AG10803 (cell line): Measurements from ENCODE around the gene GDAP2.
"Not testable (repeated sequence)": the region's sequence is repeated elsewhere in the genome, so short reads cannot be mapped to it uniquely, and the experiment has no call there.

Experiments used
- DNase-seq: peaks from one replicate; pipeline ENCODE4 v3.0.0; 2010; ENCODE audit warnings: low read depth
- H3K4me3 ChIP-seq: 2 replicates; pipeline ENCODE4 v1.5.1; 2011; ENCODE audit warnings: mild to moderate bottlenecking, low read length, control low read depth
- TF ChIP-seq, protein P1 (sequence below): conservative IDR thresholded peaks from 2 replicates; pipeline ENCODE4 v1.5.1; 2011; ENCODE audit warnings: mild to moderate bottlenecking, low read length, control low read depth, inconsistent platforms

Gene GDAP2

DNA sequence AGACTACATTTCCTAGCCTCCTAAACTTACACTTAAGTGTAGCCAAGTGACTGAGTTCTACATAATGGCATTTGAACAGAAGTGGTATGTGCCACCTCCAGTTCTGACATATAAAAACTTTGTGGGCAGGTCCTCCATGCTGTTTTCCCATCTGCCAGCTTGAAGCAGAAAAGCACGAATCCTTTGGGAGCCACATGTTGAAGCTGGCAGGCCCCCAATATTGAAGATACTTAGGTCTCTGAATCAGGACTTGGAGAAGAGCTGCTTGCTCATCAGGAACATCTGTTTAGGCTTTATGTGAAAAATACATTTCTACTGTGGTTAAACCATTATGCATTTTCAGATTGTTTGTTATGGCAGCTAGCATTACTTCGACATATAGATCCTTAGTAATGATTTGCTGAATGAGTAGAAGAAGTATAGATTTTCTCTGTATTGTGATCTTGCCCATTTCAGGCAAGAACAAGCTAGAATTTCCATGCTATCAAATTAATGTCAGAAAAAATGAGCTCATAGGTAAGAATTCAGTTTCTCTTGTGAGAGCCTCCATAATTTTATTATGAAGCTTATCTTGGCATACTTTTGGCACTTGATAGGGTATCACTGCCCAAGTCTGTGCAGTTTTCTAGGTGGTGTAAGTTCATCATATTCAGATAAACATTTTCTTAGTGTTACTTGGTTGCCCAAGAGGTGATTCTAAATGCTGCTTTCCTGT, 68.4 kb downstream of the GDAP2 start:
- TF ChIP-seq, protein P1, sequence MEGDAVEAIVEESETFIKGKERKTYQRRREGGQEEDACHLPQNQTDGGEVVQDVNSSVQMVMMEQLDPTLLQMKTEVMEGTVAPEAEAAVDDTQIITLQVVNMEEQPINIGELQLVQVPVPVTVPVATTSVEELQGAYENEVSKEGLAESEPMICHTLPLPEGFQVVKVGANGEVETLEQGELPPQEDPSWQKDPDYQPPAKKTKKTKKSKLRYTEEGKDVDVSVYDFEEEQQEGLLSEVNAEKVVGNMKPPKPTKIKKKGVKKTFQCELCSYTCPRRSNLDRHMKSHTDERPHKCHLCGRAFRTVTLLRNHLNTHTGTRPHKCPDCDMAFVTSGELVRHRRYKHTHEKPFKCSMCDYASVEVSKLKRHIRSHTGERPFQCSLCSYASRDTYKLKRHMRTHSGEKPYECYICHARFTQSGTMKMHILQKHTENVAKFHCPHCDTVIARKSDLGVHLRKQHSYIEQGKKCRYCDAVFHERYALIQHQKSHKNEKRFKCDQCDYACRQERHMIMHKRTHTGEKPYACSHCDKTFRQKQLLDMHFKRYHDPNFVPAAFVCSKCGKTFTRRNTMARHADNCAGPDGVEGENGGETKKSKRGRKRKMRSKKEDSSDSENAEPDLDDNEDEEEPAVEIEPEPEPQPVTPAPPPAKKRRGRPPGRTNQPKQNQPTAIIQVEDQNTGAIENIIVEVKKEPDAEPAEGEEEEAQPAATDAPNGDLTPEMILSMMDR: no peak
- no peak overlapping the region for H3K4me3 ChIP-seq
- peak; percentile 94 for DNase-seq

DNA sequence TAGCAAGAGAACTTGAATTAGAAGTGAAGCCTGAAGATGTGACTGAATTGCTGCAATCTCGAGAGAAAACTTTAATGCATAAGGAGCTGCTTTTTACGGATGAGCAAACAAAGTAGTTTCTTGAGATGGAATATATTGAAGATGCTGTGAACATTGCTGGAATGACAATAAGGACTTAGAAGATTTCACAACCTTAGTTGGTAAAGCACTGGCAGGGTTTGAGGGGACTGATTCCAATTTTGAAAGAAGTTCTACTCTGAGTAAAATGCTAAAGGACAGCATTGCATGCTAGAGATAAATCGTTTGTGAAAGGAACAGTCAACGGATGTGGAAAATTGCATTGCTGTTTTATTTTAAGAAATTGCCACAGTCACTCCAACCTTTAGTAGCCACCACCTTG, 69.5 kb downstream of the GDAP2 start:
- peak; percentile 57 for DNase-seq
- TF ChIP-seq, protein P1: no peak
- no peak overlapping the region for H3K4me3 ChIP-seq

DNA sequence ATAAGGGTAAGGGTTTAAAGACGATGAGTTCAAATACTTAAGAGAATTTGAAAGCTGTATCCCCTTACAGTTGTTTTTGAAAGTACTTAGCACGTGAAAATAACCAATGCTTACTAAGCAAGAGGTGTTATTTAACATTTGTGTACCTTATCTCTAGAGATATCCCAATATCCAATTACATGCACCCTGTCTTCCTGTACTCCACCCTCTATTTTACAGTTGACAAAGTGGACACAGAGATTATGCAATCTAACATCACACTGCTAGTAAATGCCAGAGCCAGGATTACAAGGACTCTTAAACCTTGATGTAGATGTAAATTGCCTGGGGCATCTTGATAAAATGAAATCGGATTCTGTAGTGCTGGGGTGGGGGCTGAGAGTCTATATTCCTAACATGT, 72.0 kb downstream of the GDAP2 start:
- no peak overlapping the region for H3K4me3 ChIP-seq
- no peak for DNase-seq
- TF ChIP-seq, protein P1: no peak

DNA sequence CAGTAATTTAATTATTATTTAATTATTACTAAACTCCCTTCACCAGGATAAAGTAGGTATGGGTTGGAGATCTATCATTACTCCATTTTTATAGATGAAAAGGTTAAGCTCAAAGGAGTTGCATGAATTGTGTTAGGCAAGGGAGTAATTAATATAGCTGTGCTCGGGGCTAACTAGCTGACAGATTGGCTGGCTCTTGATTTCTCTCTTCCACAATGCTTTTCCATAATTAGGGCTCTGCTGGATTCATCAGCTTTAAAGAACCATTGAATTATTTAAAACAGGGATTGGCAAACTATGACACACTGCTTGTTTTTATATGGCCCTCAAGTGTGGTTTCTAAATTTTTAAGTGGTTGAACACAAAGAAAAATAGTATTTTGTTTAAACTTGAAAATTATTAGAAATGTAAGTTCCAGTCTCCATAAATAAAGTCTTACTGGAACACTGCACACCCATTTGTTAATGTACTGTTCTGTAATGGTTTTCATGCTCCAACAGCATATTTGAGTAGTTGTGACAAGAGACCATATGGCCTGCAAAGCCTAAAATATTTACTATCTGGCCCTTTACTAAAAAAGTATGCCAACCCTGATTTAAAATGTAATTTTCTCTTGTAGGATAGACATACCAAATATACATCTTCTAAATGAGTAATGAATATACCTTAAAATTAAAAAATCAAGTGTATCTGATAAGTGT, 76.4 kb downstream of the GDAP2 start:
- TF ChIP-seq, protein P1: no peak
- DNase-seq: no peak
- no peak overlapping the region for H3K4me3 ChIP-seq

DNA sequence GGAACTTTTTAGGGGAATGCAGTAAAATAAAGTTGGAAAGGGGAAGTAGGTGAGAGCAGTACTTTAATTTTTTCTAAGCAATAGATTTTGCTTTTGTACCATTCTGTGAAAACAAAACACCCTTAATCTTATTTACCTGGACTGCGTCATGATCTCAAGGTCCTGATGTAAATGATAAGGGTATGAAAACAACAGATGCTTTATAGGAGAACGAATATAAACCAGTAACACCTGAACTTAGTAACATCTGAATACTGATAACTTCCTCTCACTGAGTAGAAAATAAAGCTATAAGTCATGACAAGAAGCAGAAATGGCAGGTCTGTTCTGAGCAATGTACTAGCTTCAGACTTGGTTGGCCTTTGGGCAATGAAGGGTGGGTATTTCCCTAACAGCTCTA, 77.7 kb downstream of the GDAP2 start:
- no peak for DNase-seq
- TF ChIP-seq, protein P1: no peak
- no peak overlapping the region for H3K4me3 ChIP-seq

DNA sequence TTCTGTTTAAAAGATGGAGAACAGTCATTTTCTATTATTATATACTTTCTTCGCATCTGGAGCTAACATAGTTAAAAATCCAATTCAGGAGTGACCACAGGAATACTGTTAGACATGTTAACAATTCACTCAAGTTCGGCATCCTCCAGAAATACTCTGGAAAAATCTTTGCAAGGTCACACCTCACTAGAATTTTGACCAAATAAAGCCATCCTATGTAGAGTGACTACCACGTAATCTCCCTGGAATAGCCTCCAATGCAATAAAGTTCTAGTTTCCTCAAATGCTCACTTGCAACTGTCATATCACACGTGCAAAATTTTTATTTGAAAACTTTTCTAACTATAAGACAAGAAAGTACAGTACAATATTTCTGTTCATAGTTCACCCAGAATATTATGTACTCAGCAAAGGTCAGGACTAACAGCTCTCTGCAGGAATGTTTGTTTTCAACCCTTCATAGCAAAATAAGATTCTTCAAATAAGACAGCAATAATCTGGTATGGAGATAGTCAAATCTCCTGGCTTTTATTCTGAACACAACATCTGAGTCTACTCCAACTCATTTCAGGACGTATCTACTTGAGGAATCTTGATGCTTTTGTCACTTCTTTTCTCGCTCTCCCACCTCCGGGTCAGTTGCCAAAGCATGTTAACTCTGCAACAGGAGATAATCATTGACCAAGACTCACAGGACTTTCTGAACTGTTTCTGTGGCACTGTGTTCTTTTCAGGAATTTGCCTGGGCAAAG, 82.6 kb downstream of the GDAP2 start:
- no peak overlapping the region for H3K4me3 ChIP-seq
- TF ChIP-seq, protein P1: no peak
- DNase-seq: no peak

DNA sequence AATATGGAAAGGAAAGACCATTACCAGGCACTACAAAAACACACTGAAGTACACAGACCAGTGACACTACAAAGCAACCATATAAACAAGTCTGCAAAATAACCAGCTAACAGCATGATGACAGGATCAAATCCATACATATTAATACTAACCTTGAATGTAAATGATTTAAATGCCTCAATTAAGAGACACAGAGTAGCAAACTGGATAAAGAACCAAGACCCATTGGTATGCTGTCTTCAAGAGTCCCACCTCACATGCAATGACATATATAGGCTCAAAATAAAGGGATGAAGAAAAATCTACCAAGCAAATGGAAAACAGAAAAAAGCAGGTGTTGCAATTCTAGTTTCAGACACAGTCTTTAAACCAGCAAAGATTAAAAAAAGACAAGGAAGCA, 84.9 kb downstream of the GDAP2 start:
- not testable (repeated sequence) for DNase-seq, H3K4me3 ChIP-seq
